GM18870 (cell line): ENCODE data around the gene COA4.

Experiments used
- ATAC-seq: cut with Tn5 transposase; IDR thresholded peaks from one replicate; pipeline ENCODE4 v1.9.1; 2021; ENCODE audit warnings: moderate library complexity; ENCODE audit not compliant: unreplicated experiment

Gene COA4

GRCh38 chr11:73866095-73866579, 10.5 kb downstream of the COA4 start:
- no peak for ATAC-seq

GRCh38 chr11:73862986-73863385, 13.7 kb downstream of the COA4 start:
- ATAC-seq = no peak

- no peak for ATAC-seq
Observed at GRCh38 chr11:73860202-73860601, 16.4 kb downstream of the COA4 start.

GRCh38 chr11:73859671-73860070, 17.0 kb downstream of the COA4 start:
- no peak for ATAC-seq

- no peak for ATAC-seq
Observed at GRCh38 chr11:73856031-73856567, 20.5 kb downstream of the COA4 start.

GRCh38 chr11:73854680-73855079, 22.0 kb downstream of the COA4 start:
- ATAC-seq = no peak

GRCh38 chr11:73852049-73852448, 24.6 kb downstream of the COA4 start:
- ATAC-seq = no peak

- ATAC-seq = no peak
Observed at GRCh38 chr11:73851046-73851764, 25.4 kb downstream of the COA4 start.

GRCh38 chr11:73839123-73839457, 37.6 kb downstream of the COA4 start:
- ATAC-seq = no peak

- ATAC-seq = no peak
Observed at GRCh38 chr11:73838443-73839122, 38.1 kb downstream of the COA4 start.

- no peak for ATAC-seq
Observed at GRCh38 chr11:73833067-73833466, 43.6 kb downstream of the COA4 start.

- ATAC-seq = no peak
Observed at GRCh38 chr11:73830261-73830660, 46.4 kb downstream of the COA4 start.
